ENCODE measurements around the gene GPC5. TPM values are rescaled to one million over a fixed set of nuclear protein-coding genes. Genes with fewer than 3 reads are reported as not detected.
"Not testable (repeated sequence)": the region's sequence is repeated elsewhere in the genome, so short reads cannot be mapped to it uniquely, and the experiment has no call there.

Gene GPC5
- total and polyA plus RNA-seq, 7 donors: 0.23 TPM; not detected in 6

DNA sequence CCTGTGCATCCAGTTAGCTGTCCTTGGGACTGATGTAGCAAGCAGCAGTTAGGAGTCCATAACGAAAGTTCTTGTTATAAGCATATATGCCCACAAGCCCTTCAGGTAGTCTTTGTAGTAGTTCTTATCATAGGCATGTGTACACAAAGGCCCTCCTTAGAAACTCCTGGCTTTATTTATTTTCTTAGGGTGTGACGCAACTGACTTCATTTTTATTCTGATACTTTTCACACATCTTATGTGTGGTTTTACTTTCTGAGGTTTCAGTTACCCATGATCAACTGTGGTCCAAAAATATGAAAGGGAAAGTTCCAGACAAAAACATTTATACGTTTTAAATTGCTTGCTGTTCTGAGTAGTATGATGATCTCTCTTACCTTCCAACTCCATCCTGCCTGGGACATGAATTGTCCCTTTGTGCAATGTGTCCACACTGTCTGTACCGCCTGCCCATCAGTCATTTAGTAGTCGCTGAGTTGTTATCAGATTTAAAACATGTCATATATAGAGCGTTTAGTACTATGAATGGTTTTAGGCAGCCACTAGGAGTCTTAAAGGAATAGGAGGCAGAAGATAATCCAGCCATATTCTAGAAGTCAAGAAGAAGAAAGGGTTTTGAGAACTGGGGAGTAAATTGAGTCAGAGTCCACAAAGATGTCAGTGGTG, 19.4 kb downstream of the GPC5 start:
- intact Hi-C loops (cut with DNase I): no loop called here
- Histone ChIP-seq H3K27me3 (ENCODE audit: insufficient read depth in 3 of 3, low read length in 2 of 3) (no peaks in the 10 kb centered on the region), H3K27ac (no peak overlapping the region), H3K4me3 (no peak overlapping the region), H3K9me3 (no peaks in the 10 kb centered on the region), H3K36me3 (ENCODE audit: insufficient read depth in 1 of 2, low read depth in 1 of 2) (no peaks in the 10 kb centered on the region), H3K4me1 (no peaks in the 10 kb centered on the region)
- DNase-seq (no peak), ATAC-seq (no peak)
- TF ChIP-seq, protein P1, sequence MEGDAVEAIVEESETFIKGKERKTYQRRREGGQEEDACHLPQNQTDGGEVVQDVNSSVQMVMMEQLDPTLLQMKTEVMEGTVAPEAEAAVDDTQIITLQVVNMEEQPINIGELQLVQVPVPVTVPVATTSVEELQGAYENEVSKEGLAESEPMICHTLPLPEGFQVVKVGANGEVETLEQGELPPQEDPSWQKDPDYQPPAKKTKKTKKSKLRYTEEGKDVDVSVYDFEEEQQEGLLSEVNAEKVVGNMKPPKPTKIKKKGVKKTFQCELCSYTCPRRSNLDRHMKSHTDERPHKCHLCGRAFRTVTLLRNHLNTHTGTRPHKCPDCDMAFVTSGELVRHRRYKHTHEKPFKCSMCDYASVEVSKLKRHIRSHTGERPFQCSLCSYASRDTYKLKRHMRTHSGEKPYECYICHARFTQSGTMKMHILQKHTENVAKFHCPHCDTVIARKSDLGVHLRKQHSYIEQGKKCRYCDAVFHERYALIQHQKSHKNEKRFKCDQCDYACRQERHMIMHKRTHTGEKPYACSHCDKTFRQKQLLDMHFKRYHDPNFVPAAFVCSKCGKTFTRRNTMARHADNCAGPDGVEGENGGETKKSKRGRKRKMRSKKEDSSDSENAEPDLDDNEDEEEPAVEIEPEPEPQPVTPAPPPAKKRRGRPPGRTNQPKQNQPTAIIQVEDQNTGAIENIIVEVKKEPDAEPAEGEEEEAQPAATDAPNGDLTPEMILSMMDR (IDR thresholded peaks at IDR 0.05): no peak
- 59 to 78% (median 66%) methylated on average over 6 of the region's 6 CpGs for WGBS, 3 donors

DNA sequence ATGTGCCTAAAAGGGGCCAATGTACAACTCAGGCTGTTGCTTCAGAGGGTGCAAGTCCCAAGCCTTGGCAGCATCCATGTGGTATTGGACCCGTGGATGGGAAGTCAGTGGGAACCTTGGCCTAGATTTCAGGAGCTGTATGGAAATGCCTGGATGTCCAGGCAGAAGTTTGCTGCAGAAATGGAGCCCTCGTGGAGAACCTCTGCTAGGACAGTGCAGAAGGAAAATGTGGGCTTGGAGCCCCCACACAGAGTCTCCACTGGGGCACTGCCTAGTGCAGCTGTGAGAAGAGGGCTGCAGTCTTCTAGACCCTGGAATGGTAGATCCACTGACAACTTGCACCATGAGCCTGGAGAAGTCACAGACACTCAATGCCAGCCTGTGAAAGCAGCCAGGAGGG, 28.5 kb downstream of the GPC5 start:
- H3K9me3 ChIP-seq: no peaks in the 10 kb centered on the region
- WGBS, 3 donors: 50 to 60% (median 51%) methylated on average over 2 of the region's 2 CpGs
- ATAC-seq: no peak

DNA sequence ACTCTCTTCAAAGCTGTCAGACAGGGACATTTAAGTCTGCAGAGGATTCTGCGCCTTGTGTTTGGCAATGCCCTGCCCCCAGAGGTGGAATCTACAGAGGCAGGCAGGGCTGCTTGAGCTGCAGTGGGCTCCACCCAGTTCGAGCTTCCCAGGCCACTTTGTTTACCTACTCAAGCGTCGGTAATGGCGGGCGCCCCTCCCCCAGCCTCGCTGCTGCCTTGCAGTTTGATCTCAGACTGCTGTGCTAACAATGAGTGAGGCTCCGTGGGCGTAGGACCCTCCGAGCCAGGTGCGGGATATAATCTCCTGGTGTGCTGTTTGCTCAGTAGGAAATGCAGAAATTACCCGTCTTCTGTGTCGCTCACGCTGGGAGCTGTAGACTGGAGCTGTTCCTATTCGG, 40.3 kb downstream of the GPC5 start:
- H3K27ac ChIP-seq; ATAC-seq; H3K4me1 ChIP-seq; H3K9me3 ChIP-seq; intact Hi-C loops (cut with DNase I); H3K36me3 ChIP-seq (ENCODE audit: insufficient read depth in 1 of 2, low read depth in 1 of 2); H3K27me3 ChIP-seq (ENCODE audit: insufficient read depth in 3 of 3, low read length in 2 of 3); DNase-seq; H3K4me3 ChIP-seq: not testable (repeated sequence)
- 92 to 96% (median 93%) methylated on average over 11 to 15 of the region's 15 CpGs for WGBS, 3 donors

More for the DNA sequence above, 28.5 kb downstream of the GPC5 start:
- no peaks in the 10 kb centered on the region for H3K4me1 ChIP-seq
- no peaks in the 10 kb centered on the region for H3K36me3 ChIP-seq (ENCODE audit: insufficient read depth in 1 of 2, low read depth in 1 of 2)
- no peak overlapping the region for H3K4me3 ChIP-seq
- TF ChIP-seq, protein P1 (IDR thresholded peaks at IDR 0.05): no peak
- intact Hi-C loops (cut with DNase I): no loop called here
- no peak overlapping the region for H3K27ac ChIP-seq
- H3K27me3 ChIP-seq (ENCODE audit: insufficient read depth in 3 of 3, low read length in 2 of 3): no peaks in the 10 kb centered on the region
- DNase-seq: no peak

DNA sequence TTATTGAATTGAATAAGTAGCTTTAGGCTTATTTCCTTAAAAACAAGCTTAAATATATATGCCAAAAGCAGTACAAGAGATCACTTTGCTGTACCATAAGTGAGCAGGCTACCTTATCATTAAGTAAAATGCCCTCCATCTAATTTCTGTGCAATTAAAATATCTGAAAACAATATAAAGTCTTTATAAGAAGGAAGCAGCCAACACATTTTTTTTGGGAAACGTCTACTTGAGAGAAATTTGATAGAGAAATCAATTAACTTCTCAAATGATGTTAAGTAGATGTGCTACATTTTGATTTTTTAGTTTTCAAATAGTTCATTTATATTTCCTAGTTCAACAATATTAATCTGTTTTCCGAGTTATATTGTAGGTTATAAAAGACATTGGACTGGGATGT, 52.5 kb downstream of the GPC5 start:
- Histone ChIP-seq H3K4me1 (no peaks in the 10 kb centered on the region), H3K9me3 (no peaks in the 10 kb centered on the region), H3K27ac (no peak overlapping the region), H3K36me3 (ENCODE audit: insufficient read depth in 1 of 2, low read depth in 1 of 2) (no peaks in the 10 kb centered on the region), H3K27me3 (ENCODE audit: insufficient read depth in 3 of 3, low read length in 2 of 3) (no peaks in the 10 kb centered on the region), H3K4me3 (no peak overlapping the region)
- WGBS, 3 donors: 72 to 76% (median 74%) methylated on average over 2 of the region's 2 CpGs
- intact Hi-C loops (cut with DNase I): no loop called here
- ATAC-seq (no peak), DNase-seq (no peak)
- TF ChIP-seq, protein P1 (IDR thresholded peaks at IDR 0.05): no peak

DNA sequence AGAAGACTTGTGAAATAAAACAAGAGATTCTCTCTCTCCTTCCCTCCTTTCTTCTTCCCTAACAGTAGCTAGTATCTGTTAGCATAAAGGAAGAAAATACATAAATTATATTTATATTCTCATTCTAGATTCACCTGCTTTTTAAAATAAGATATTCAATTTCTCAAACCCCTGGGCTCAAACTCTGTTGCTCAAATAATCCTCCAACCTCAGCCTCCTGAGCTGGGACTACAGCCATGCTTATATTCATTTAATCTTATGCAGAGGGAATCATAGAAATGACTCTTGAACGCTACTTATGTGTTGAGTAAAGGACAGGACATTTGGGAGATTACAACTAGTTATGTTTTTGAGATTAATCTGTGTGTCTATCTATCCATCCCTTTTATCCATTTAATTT, 56.2 kb downstream of the GPC5 start:
- intact Hi-C loops (cut with DNase I): no loop called here
- TF ChIP-seq, protein P1 (IDR thresholded peaks at IDR 0.05): no peak
- ATAC-seq: no peak

More for the DNA sequence above, 56.2 kb downstream of the GPC5 start:
- Histone ChIP-seq H3K27ac (no peak overlapping the region), H3K36me3 (ENCODE audit: insufficient read depth in 1 of 2, low read depth in 1 of 2) (no peaks in the 10 kb centered on the region), H3K27me3 (ENCODE audit: insufficient read depth in 3 of 3, low read length in 2 of 3) (no peaks in the 10 kb centered on the region), H3K4me1 (no peaks in the 10 kb centered on the region), H3K9me3 (no peaks in the 10 kb centered on the region), H3K4me3 (no peak overlapping the region)
- no peak for DNase-seq
- WGBS, 3 donors: 67 to 74% (median 69%) methylated on average over 1 of the region's 1 CpG
